ENCODE results near the gene TMEFF1.
"Not testable (repeated sequence)": the region's sequence is repeated elsewhere in the genome, so short reads cannot be mapped to it uniquely, and the experiment has no call there.

The TMEFF1 gene

GRCh38 chr9:100511205-100511604 lies 38.3 kb downstream of the TMEFF1 start:
- no peak for TF ChIP-seq CTCF (IDR thresholded peaks at IDR 0.05; ENCODE audit: control insufficient read depth, extremely low read depth, insufficient read depth)
- no peak overlapping the region for H3K4me3 ChIP-seq (ENCODE audit: low read depth, low read length)

GRCh38 chr9:100515578-100516494 lies 42.9 kb downstream of the TMEFF1 start:
- no peak overlapping the region for H3K4me3 ChIP-seq (ENCODE audit: low read depth, low read length)
- no peak for DNase-seq (ENCODE audit: low read depth)
- no peak for TF ChIP-seq CTCF (IDR thresholded peaks at IDR 0.05; ENCODE audit: control insufficient read depth, extremely low read depth, insufficient read depth)

More at GRCh38 chr9:100511205-100511604, 38.3 kb downstream of the TMEFF1 start:
- no peak for DNase-seq (ENCODE audit: low read depth)

- no peak overlapping the region for H3K4me3 ChIP-seq (ENCODE audit: low read depth, low read length)
- DNase-seq (ENCODE audit: low read depth), result no peak
- no peak for TF ChIP-seq CTCF (IDR thresholded peaks at IDR 0.05; ENCODE audit: control insufficient read depth, extremely low read depth, insufficient read depth)
These were observed 48.3 kb downstream of the TMEFF1 start for GRCh38 chr9:100521282-100521681.

GRCh38 chr9:100525563-100525962 lies 52.6 kb downstream of the TMEFF1 start:
- no peak for TF ChIP-seq CTCF (IDR thresholded peaks at IDR 0.05; ENCODE audit: control insufficient read depth, extremely low read depth, insufficient read depth)

GRCh38 chr9:100527180-100527794 lies 54.3 kb downstream of the TMEFF1 start:
- peak overlapping the region; percentile 21; the same call in 1 of the 2 replicates for H3K4me3 ChIP-seq (ENCODE audit: low read depth, low read length)
- DNase-seq (ENCODE audit: low read depth), result not testable (repeated sequence)

More at GRCh38 chr9:100525563-100525962, 52.6 kb downstream of the TMEFF1 start:
- DNase-seq (ENCODE audit: low read depth), result no peak
- H3K4me3 ChIP-seq (ENCODE audit: low read depth, low read length), result no peak overlapping the region

- no peak for DNase-seq (ENCODE audit: low read depth)
- H3K4me3 ChIP-seq (ENCODE audit: low read depth, low read length), result no peak overlapping the region
- TF ChIP-seq CTCF (IDR thresholded peaks at IDR 0.05; ENCODE audit: control insufficient read depth, extremely low read depth, insufficient read depth), result no peak
These were observed 61.5 kb downstream of the TMEFF1 start for GRCh38 chr9:100534401-100534800.

- TF ChIP-seq CTCF (IDR thresholded peaks at IDR 0.05; ENCODE audit: control insufficient read depth, extremely low read depth, insufficient read depth), result no peak
- DNase-seq (ENCODE audit: low read depth), result no peak
- no peak overlapping the region for H3K4me3 ChIP-seq (ENCODE audit: low read depth, low read length)
These were observed 67.4 kb downstream of the TMEFF1 start for GRCh38 chr9:100540327-100540726.
